ENCODE measurements around the gene SLC10A2.

Gene SLC10A2

DNA sequence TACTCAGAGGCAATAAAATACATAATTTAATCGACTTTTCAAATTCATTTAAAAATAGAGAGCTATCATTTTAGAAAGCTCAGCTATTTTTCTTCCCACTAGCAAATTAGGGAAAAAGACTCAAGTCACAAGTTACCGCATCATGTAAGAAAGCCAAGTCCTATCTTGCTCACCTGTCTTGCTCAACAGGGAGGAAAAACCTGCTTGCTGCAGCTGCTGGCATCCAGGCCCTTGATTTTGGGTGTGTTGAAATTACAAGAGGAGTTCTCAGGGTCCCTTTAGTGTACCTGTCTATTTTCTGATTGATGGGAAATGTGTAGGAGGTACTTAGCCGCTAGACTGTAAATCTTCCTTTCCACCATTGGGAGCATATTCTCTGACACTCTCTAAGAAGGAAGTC, 22.2 kb downstream of the SLC10A2 start:
- DNase-seq, result no peak

DNA sequence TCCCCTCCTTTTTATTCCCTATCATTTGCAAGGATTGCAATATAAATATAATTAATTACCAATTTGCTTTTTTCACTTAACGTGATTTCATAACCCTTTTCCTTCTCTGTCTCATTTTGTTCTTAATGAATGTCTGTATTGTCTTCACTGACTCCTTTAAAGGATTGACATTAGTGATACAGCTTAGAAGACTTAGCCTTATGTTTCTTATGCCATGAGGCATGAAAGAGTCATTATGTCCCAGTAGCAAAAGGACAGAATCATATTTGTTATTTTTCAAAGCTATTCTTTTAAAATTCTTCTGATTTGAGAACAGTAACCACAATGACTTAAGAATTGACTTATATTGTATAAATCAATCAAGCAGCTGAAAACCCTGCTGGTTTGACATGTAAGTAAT, 26.2 kb downstream of the SLC10A2 start:
- DNase-seq, result no peak

DNA sequence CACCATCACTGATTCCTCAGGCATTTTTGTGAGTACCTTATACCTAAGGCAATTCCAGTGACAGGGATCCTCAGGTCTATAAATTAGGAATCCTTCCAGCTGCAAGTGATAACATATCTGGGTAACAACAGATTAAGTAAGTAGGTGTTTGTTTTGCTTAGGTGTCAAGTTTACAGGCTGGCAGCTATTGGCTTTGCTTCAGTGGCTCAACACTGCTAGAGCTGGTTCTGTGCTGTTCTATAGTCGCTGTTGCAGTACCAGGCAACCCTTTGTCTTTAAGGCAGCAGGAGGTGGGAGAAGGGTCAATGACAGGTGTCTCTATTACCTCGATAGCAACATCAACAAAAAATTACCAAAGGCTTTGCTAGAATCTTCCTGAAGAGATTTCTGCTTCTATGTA, 27.0 kb downstream of the SLC10A2 start:
- no peak for DNase-seq

DNA sequence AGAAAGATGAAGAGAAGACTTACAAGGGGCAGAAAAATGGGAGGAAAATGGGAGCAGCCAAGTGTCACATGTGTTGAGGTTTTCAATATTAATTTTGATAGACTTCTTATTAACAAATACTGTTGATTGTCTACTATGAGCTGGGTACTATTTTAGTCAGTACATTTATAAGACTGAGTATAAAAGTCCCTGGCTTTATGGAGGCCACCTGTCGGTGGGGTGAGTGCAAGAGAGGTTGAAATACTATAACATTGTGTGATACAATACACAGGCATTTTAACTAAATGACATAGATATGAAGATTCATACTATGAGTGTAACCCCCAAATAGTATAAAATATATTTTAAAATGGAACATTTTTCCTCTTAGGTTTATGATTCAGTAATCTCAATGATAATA, 29.9 kb downstream of the SLC10A2 start:
- no peak for DNase-seq

DNA sequence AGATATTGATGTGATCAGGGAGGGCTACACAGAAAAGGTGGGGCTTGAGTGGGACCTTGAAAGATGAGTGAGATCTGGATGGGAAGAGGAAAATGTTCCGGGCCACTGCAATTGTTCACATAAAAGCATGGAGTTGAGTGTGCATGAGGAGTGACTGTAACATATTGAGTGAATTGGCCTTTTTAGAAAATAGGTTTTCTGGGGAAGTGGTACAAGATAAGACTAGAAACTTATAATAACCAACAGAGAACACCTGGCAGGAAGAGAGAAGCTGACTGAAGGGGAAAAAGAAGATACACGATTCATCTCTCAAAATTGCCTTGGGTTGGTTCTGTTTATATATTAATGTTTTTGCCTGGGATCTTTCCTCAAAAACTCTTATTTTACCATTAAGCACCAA, 32.2 kb downstream of the SLC10A2 start:
- DNase-seq, result no peak

DNA sequence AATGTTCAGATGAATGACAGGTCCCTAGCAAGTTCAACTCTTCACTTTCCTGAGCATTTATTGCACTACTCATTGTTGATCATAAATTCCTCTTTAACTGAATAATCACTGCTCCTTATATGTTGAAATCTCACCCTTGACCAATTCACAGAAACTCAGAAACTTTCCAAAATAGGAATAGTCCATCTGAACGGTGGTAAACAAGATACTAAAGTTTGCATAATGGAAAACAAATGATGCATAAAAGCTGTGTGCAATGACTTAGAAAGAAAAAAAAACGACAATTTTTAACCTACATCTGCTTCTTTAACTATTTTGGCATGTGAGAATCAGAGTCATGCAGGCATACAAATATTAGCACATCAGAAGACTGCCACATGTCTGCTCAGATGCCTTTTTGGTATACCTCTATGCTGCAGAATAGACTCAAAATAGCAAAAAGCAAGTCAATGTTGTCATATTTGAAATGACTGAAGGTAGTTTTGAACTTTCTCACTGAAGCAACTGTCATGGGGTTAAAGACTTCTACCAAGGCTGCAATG, 34.8 kb downstream of the SLC10A2 start:
- DNase-seq, result no peak

DNA sequence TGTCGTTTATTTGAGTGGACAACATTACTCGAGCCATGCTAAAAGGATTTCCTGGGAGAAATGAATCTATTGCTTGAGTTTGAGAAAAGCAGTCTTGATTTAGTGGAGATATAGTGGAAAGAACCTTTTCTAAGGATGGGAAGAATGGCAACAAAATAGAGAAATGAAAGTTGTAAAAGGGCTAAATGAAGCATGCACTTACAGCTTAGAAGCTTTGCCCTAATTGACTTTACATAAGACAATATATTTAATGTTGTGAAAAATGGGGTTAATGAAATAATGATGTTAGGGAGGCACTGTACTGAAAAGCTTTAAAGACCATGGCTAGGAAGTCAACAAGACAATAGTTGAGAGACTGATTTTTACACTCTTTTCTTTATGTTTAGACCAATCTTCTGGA, 35.4 kb downstream of the SLC10A2 start:
- DNase-seq, result no peak

DNA sequence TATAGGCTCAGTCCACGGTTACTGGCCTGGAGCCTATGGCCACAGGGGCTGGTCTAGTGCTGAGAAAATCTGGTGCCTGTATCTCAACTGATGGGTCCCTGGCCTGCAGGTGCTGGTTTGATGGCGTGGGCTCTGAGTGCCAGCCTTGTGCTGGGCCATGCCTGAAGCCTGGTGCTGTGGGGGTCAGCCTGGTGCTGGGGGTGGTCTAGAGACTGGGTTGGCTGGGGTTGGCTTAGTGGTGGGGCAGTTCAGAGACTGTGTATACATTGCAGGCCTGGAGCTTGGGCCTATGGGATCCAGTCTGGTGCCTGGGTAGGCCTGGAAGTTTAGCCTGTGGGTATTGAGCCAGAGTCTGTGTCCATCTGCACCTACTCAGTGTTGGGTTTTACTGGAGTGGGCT, 36.4 kb downstream of the SLC10A2 start:
- DNase-seq, result no peak

DNA sequence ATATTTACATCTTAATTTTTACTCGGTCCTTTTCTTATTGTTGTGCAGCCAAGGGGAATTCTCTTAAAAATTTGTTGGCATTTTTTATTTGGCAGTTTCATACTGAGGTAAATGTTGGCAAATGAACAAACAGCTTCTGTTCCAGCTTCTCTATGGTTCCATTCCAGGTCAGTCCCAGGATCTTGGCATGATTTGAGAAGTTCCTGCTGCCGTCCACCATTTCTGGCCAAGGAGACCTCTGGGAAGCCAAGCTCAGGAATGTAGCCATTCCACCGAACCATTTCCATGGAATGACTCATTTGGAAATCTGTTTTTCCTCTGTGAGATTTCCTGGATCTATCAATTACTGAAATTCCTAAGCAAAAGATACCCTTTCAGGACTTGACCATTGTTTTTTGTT, 43.9 kb downstream of the SLC10A2 start:
- DNase-seq, result peak; percentile 63

DNA sequence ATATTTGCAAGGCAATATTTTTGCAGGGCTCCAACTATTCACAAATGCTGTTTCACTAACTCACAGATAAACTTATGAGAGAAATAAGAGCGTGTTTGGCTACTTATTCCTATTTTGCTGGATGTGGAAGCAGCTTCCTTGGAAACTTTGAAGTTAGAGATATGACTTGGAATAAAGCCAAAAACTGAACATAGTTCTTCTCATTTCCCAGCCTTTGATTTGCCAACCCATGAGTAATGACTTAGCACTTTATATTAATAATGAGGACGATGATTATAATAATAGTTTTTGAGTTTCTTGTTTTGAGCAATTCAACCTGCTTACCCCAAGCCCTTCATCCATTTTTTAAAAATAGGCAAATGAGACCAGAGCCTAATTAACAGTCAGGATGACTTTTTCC, 47.7 kb downstream of the SLC10A2 start:
- no peak for DNase-seq

DNA sequence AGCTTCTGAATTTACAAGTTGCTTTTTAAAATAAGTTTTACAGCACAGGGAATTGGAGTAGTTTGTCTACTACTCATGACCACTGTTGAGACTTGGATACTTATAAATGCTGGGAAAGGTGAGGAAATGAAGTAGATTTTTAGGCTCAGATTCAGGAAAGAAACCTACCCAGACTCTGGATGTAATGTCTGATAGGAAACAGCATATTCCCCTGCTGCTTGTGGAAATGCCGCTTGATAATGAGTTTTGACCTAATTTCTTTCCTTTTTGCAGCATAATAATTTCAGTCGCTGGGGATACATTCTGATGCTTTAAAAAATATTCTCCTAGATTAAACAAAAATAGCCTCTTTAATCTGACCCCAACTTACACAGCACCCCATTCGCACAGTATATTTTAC, 53.6 kb downstream of the SLC10A2 start:
- DNase-seq, result no peak

DNA sequence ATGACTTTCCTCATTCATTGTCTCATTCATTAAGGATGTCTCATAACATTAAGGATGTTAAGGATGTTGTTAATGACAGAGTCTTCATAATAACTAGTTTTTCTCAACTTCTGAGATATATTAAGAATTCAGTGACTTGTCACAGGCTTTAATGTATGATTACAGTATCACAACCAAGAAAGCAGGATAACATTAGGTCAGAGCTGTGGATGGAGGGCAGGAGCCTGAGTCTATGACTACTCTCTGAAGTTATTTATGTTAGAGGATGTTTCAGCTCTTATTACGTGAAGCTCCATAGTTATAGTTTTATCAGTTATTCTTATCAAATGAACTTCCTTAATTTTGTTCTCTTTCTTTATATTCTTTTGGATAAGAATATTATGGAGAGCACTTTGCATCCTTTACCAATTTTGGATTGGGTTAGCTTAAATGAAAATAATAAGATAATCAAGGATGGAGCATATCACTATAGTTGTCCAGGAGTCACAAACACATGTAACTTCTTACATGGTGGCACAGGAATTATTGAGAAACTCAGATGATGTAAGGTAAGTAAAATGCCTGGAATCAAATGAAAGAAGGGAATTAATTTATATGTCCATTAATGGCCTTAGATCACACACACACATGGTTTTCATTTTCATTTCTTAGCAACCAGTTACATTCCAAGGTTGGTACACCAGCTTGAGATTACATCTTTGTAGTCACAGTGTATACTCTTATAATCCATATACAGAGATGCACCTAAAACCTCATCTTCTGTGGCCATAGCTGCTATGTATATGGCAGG, 57.0 kb downstream of the SLC10A2 start:
- DNase-seq, result no peak

DNA sequence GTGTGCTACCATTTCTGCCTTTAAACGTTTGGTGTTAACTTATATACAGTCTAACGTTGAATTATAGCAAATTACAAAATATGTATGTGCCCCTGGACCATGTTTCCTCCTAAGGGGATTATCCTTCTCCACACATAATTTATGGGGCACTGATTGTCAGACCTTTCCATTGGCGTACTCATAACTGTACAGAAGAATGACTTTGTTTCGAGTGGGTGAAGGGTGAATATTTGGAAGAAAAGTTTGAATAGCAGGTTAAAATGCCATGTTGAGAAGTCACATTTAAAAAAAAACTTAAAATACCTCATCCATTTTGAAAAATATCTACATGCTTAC, 58.8 kb downstream of the SLC10A2 start:
- DNase-seq, result no peak

DNA sequence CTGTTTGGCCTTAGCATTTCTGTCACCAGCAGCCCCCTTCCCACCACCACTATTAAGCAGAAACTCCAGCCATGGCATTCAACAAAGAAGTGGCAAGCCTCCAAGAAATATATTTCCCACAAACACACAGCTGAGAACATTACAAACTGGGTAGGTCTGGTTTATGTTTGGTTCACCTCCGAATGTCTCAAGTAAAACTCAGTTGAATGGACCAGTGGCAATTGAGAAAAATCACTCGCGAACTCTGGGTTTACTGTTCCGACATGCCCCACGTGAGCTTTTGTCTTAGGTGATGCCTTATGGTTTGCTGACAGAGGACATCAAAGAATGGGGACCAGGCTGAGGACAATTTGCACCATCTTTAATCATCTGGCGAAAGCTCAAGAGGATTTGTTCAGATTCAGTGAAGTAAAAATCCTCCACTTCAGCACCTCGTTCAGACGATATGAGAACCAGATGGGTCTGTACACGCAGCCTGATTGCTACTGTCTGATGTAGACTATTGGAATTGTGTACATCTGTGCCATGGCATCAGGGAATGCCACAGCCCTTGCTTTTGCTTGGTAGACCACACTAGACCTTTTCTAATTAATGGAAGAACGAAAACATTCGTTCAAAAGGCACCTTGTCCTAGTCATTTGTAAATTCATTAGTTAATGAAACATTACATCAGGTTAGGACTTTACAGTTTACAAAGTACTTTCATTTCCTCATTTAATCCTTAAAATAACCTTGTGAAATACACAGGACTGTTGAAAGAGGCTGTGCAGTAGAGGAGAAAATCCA, 59.4 kb downstream of the SLC10A2 start:
- DNase-seq, result no peak

DNA sequence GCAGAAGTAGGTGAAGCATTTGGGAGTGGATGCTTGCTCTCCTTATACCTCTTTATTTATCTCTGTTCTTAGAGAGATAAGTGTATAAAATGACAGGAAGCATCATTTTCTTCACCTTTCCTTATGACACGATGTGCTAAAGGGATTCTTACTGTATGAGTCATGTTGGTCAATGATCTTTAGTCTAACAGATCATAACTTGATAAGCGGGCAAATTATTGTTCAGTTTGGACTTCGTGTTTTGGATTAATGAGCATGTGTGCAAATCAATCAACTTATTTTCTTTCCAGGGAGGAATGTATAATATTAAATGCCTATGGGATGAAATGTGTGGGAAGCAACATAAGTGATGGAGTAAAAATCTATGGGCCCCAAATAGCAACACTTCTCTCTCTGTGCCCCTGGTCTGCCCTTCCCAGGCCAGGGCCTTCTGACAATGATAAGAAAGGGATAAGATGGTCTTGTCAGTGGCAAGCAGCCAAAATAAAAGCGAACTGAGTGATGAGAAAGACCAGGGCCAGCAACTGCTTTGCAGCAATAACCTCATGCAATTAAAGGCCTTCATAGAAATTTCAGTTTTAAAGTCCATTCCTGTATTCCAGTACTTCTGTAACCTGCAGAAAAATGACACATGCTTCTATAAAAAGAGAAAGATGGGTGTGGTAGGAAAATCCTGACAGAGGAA, 61.4 kb downstream of the SLC10A2 start:
- no peak for DNase-seq

DNA sequence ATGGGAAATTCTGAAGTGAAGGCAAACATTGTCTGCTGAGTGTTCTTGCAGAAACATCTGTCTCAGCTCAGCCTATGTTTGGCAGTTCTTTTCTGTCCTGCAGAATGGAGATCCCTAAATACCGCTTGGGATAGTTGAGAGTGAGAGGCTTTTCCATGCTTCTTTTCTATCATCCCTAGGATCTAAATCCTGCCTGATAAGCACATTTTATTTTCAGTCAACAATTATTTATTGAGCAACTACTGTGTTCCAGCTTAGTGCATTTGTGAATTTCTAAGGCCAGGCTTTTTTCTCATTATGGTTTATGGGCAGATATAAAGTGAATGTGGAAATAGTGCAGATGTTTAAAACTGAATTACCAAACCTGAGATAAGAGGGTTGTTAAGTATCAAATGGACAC, 62.6 kb downstream of the SLC10A2 start:
- DNase-seq, result no peak

DNA sequence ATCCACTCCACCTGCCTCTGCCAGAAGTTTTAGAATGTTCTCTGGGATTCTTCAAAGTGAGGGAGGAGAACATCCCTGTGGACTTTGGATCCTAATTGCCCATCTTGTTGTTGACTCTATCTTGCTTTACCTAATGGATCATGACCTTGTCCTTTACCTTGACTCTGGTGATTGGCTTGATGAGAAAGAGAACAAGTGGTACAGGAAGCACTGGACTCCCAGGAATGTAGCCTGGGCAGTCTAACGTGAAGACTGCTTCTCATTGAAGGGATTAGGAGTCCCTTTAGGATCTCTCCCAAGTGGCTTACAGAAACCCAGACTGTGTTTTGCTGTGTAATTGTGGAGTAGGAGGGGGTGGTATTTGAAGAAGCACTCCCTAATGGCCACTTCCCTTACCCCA, 63.9 kb downstream of the SLC10A2 start:
- peak; percentile 62 for DNase-seq

DNA sequence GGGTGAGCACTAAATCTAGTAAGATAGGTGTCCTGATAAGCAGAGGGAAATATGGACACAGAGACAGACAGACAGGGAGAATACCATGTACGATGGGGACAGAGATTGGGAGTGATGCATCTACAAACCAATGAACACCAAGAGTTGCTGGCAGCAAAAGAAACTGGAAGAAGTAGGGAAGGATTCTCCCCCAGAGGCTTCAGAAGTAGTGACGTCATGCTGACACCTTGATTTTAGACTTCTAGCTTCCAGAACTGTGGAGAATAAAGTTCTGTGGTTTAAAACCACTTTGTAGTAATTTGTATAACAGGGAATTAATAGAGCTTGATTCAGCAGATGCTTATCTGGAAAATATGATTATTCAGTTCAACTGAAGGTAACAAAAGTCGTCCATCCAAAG, 66.1 kb downstream of the SLC10A2 start:
- DNase-seq, result no peak

DNA sequence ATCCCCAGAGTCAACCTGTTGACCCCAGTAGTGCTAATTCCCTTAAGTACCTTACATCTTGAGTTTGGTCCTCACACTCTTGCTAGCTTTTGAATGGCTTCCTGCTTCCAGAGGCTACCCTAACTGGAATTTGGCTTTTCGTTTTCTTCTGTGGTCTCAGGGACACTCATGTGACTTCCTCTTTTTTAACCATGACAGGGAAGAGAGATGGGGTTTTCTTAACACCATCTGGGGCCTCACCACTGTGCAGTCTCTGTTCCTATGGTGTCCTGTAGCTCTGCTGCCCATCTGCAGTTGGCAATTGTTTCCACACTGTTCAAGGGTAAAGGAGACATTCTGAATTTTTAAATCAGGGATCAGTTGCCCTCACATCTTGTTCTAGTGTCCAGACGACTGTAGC, 66.7 kb downstream of the SLC10A2 start:
- DNase-seq, result no peak
